ENCODE measurements around the gene GIMAP1.

The GIMAP1 gene

GRCh38 chr7:150755473-150756099 lies 39.2 kb downstream of the GIMAP1 start:
- no peak for TF ChIP-seq Cebpa-rat (IDR thresholded peaks at IDR 0.05)
- peaks cover 28% of the 10 kb centered on the region for H3K4me1 ChIP-seq
- H3K27me3 ChIP-seq: no peaks in the 10 kb centered on the region

GRCh38 chr7:150756166-150756565 lies 39.8 kb downstream of the GIMAP1 start:
- Histone ChIP-seq H3K27ac (0 out of 2 replicates have a peak overlapping the region, but pooled peaks have one; percentile 37), H3K4me2 (peak overlapping the region; percentile 79), H4K20me1 (no peaks in the 10 kb centered on the region), H3K9me3 (peaks cover 2% of the 10 kb centered on the region; the same call in 1 of the 2 replicates), H3K36me3 (no peaks in the 10 kb centered on the region), H3K27me3 (no peaks in the 10 kb centered on the region), H3K4me3 (no peak overlapping the region), H3K4me1 (peaks cover 28% of the 10 kb centered on the region), H3K9ac (no peak overlapping the region; the same call in 1 of the 2 replicates)
- no peak for TF ChIP-seq Cebpa-rat (IDR thresholded peaks at IDR 0.05)

More at GRCh38 chr7:150755473-150756099, 39.2 kb downstream of the GIMAP1 start:
- Histone ChIP-seq H3K4me3 (no peak overlapping the region), H3K27ac (0 out of 2 replicates have a peak overlapping the region, but pooled peaks have one; percentile 37), H3K4me2 (peak overlapping the region; percentile 79), H4K20me1 (no peaks in the 10 kb centered on the region), H3K36me3 (no peaks in the 10 kb centered on the region), H3K9me3 (no peaks in the 10 kb centered on the region), H3K9ac (peak overlapping the region; percentile 18; the same call in 1 of the 2 replicates)

GRCh38 chr7:150756858-150757257 lies 40.4 kb downstream of the GIMAP1 start:
- TF ChIP-seq Cebpa-rat (IDR thresholded peaks at IDR 0.05): no peak
- Histone ChIP-seq H3K4me3 (no peak overlapping the region), H3K27me3 (no peaks in the 10 kb centered on the region), H3K36me3 (no peaks in the 10 kb centered on the region), H3K9me3 (peaks cover 7% of the 10 kb centered on the region; the same call in 1 of the 2 replicates), H4K20me1 (no peaks in the 10 kb centered on the region), H3K27ac (no peak overlapping the region), H3K4me2 (peak overlapping the region; percentile 79; the same call in 1 of the 2 replicates), H3K9ac (no peak overlapping the region), H3K4me1 (peaks cover 28% of the 10 kb centered on the region)

- TF ChIP-seq Cebpa-rat (IDR thresholded peaks at IDR 0.05): no peak
- no peaks in the 10 kb centered on the region for H3K27me3 ChIP-seq
- no peaks in the 10 kb centered on the region for H3K36me3 ChIP-seq
- peaks cover 23% of the 10 kb centered on the region for H3K4me1 ChIP-seq
- H4K20me1 ChIP-seq: no peaks in the 10 kb centered on the region
- H3K9me3 ChIP-seq: peaks cover 7% of the 10 kb centered on the region; the same call in 1 of the 2 replicates
- no peak overlapping the region for H3K27ac ChIP-seq
- H3K9ac ChIP-seq: no peak overlapping the region
- no peak overlapping the region for H3K4me2 ChIP-seq
- H3K4me3 ChIP-seq: no peak overlapping the region
Observed at GRCh38 chr7:150759479-150759878, 43.1 kb downstream of the GIMAP1 start.

GRCh38 chr7:150766334-150766709 lies 49.9 kb downstream of the GIMAP1 start:
- Histone ChIP-seq H3K27me3 (no peaks in the 10 kb centered on the region), H3K4me3 (no peak overlapping the region), H3K4me1 (no peaks in the 10 kb centered on the region), H3K9ac (no peak overlapping the region), H4K20me1 (no peaks in the 10 kb centered on the region), H3K4me2 (no peak overlapping the region), H3K36me3 (no peaks in the 10 kb centered on the region), H3K9me3 (peaks cover 3% of the 10 kb centered on the region; the same call in 1 of the 2 replicates), H3K27ac (no peak overlapping the region)
- no peak for TF ChIP-seq Cebpa-rat (IDR thresholded peaks at IDR 0.05)

GRCh38 chr7:150769768-150770167 lies 53.4 kb downstream of the GIMAP1 start:
- H3K4me3 ChIP-seq: no peak overlapping the region
- no peak overlapping the region for H3K27ac ChIP-seq

More at GRCh38 chr7:150769768-150770167, 53.4 kb downstream of the GIMAP1 start:
- Histone ChIP-seq H3K4me2 (no peak overlapping the region), H3K36me3 (no peaks in the 10 kb centered on the region), H3K9me3 (peaks cover 5% of the 10 kb centered on the region; the same call in 1 of the 2 replicates), H3K4me1 (no peaks in the 10 kb centered on the region), H3K9ac (no peak overlapping the region), H3K27me3 (no peaks in the 10 kb centered on the region), H4K20me1 (no peaks in the 10 kb centered on the region)
- no peak for TF ChIP-seq Cebpa-rat (IDR thresholded peaks at IDR 0.05)

All from BLaER1 (cell line).